ENCODE measurements around the gene GCAT.
"Not testable (repeated sequence)": the region's sequence is repeated elsewhere in the genome, so short reads cannot be mapped to it uniquely, and the experiment has no call there.

The GCAT gene

DNA sequence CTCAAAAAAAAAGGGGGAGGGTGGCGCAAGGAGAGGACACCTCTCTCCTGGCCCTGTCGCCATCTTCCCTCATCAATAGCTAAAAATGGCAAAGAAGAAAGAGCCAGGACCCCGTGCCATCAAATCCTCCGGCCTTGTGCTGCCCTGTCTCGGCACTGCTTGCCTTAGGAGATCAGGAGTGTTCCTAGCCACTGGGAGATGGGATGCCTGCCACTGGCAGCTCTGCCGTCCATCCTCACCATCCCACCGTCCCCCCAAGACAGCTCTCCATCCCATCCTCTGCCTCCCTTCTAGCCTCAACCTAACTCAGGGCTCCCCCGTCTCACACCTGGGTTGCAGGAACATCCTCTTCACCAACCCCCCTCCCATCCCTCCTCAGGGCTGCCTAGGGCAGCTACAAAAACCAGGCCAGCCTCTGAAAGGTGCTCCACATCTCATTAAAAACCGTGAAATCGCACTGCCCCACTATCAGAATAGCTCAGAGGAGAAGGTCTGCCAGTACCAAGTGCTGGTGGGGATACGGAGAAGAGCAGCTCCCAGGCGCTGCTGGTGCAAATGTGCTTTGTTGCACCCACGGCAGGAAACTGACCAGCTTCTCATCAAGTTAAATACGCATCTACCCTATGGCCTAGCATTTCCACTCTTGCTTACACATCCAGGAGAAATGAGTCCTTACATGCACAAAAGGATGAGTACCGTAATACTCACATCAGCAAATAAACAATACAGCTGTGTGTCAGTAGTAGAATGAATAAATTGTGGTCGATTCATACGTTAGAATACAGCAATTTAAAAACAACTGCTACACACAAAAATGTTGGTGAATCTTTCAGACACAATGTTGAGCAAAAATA, 31.7 kb upstream of the GCAT start:
- no peak overlapping the region for H3K4me3 Mint-ChIP-seq
- no peaks in the 10 kb centered on the region for H3K4me1 Mint-ChIP-seq (ENCODE audit: low read depth)
- H3K9me3 Mint-ChIP-seq: no peaks in the 10 kb centered on the region
- H3K36me3 Mint-ChIP-seq (ENCODE audit: low read depth): peaks cover 8% of the 10 kb centered on the region
- H3K27me3 Mint-ChIP-seq: no peaks in the 10 kb centered on the region
- no peak overlapping the region for H3K27ac Mint-ChIP-seq

DNA sequence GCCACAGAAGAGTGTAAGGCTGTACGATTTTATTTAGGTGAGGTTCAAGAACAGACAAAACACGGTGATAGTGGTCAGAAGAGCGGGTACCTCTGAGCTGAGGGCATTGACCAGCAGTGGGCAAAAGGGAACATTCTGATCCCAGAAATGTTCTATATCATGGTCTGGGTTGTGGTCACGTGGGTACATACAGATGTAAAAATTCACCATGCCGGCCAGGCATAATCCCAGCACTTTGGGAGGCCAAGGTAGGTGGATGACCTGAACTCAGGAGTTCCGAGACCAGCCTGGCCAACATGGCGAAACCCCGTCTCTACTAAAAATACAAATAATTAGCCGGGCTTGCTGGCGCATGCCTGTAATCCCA, 31.1 kb upstream of the GCAT start:
- no peaks in the 10 kb centered on the region for H3K4me1 Mint-ChIP-seq (ENCODE audit: low read depth)
- H3K4me3 Mint-ChIP-seq: no peak overlapping the region
- no peak overlapping the region for H3K27ac Mint-ChIP-seq
- no peaks in the 10 kb centered on the region for H3K27me3 Mint-ChIP-seq
- H3K9me3 Mint-ChIP-seq: no peaks in the 10 kb centered on the region
- peaks cover 8% of the 10 kb centered on the region for H3K36me3 Mint-ChIP-seq (ENCODE audit: low read depth)

DNA sequence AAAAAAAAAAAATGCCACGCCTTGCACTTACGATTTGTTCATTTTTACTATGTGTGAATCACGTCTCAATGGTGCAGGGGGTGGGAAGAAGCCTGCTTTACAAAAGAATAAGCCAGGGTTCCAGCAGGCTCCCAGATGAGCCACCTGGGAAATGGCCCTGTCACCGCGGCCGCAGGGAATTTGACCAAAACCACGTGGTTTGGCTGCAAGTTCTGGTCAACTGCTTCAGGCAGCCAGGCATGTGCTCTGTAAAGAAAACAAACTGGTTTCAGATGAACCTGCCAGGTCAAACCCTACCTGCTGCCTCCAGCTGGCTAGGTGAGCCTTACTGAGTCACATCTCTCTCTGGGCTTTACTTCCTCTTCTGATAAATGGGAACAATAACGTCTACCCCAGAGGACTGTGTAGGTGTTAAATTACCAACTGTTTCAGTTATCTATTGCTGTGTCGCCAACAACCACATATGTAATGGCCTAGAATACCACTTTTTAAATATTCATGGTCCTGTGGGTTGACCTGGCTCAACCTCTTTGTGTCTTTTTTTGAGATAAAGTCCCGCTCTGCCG, 30.5 kb upstream of the GCAT start:
- Mint-ChIP-seq H3K36me3 (ENCODE audit: low read depth) (peaks cover 8% of the 10 kb centered on the region), H3K4me3 (no peak overlapping the region), H3K4me1 (ENCODE audit: low read depth) (no peaks in the 10 kb centered on the region), H3K27ac (no peak overlapping the region), H3K9me3 (no peaks in the 10 kb centered on the region), H3K27me3 (no peaks in the 10 kb centered on the region)

DNA sequence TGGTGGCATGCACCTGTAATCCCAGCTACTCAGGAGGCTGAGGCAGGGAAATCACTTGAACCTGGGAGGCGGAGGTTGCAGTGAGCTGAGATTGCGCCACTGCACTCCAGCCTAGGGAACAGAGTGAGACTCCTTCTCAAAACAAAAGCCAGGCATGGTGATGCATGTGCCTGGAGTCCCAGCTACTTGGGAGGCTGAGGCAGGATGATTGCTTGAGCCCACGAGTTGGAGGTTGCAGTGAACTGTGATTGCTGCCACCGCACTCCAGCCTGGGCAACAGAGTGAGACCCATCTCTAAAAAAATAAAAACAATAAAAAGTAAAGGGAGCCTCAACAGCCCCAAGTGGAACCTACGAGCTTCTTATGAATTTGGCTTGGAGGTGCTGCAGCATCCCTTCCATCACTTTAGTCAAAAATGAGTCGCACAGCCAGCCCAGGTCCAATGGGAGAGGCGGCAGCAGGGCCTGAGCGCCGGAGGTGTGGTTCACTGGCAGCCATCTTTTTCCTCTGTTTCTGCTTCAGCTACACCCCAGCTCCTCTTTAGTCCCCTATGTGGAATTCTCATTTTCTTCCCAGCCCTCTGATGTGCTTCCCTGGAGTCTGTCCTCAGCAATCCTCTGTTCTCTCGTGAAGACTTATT, 29.2 kb upstream of the GCAT start:
- Mint-ChIP-seq H3K36me3 (ENCODE audit: low read depth) (peaks cover 4% of the 10 kb centered on the region), H3K4me1 (ENCODE audit: low read depth) (no peaks in the 10 kb centered on the region), H3K4me3 (no peak overlapping the region), H3K27ac (no peak overlapping the region), H3K9me3 (no peaks in the 10 kb centered on the region), H3K27me3 (no peaks in the 10 kb centered on the region)

DNA sequence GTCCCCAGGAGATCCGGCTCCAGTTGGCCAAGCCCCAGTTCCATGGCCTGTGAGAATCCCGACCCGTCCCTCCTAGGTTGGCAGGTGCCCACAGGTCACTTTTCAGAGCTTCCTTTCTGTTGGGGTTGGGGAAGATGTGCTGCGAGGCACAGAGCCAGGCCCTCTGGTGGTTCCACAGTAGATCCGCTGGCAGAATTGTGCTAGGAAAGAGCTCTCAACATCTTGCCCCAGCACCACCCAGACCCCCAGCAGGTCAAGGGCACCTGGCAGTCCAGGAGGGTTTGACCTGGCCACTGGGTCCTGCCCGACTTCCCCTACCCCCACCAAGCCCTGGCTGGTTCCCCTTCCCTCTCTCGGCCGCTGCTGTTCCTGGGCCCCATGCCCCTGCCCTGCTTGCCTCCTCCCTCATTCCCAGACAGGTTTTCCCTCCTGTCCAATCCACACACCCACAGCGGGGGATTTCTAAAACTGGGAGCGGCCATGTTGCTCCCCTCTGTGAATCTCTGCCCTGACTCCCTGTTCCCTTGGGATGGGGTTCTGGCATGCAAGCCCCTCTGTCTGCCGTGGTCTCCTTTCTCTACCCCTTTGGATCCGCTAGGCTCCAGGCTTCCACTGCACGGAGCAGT, 26.2 kb upstream of the GCAT start:
- Mint-ChIP-seq H3K27ac (no peak overlapping the region), H3K9me3 (no peaks in the 10 kb centered on the region), H3K4me3 (no peak overlapping the region), H3K27me3 (no peaks in the 10 kb centered on the region), H3K36me3 (ENCODE audit: low read depth) (no peaks in the 10 kb centered on the region), H3K4me1 (ENCODE audit: low read depth) (no peaks in the 10 kb centered on the region)

DNA sequence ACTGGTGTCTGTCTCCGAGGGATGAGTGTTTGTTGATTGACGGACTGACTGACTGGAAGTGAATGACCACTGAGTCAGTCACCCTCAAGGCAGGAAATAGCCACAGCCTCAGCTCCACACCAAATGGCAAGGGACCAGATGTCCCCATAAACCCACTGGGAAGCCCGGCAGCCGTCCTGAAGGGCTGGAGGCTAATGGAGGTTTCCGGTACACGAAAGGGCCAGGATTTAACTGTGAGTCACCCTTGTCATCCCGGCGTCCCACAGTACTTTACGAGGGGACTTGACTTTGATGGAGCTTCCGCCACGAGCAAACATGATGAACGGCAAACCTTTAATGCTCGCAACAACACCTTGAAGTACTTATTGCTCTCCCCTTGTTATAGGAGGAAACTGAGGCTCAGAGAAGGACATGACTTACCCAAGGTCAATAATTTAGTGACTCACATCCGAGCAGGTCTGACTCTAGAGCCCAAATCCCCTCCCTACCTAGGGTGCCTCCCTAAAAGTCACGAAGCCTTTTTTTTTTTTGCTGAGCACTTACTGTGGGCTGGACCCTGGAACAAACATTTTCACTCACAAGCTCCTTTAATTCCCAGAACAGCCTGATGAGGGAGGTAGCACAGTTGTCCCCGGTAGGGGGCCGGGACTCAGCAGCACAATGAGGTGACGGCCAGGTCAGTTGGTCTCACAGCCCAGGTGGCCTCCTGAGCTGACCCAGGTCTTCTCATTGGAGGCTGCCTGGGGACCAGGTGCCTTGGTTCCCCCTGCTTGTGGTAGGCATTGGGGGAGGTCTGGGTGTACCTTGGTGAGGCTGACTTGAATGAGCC, 25.2 kb upstream of the GCAT start:
- H3K27ac Mint-ChIP-seq: no peak overlapping the region
- H3K9me3 Mint-ChIP-seq: no peaks in the 10 kb centered on the region
- no peak overlapping the region for H3K4me3 Mint-ChIP-seq
- H3K36me3 Mint-ChIP-seq (ENCODE audit: low read depth): no peaks in the 10 kb centered on the region
- H3K27me3 Mint-ChIP-seq: no peaks in the 10 kb centered on the region
- no peaks in the 10 kb centered on the region for H3K4me1 Mint-ChIP-seq (ENCODE audit: low read depth)

DNA sequence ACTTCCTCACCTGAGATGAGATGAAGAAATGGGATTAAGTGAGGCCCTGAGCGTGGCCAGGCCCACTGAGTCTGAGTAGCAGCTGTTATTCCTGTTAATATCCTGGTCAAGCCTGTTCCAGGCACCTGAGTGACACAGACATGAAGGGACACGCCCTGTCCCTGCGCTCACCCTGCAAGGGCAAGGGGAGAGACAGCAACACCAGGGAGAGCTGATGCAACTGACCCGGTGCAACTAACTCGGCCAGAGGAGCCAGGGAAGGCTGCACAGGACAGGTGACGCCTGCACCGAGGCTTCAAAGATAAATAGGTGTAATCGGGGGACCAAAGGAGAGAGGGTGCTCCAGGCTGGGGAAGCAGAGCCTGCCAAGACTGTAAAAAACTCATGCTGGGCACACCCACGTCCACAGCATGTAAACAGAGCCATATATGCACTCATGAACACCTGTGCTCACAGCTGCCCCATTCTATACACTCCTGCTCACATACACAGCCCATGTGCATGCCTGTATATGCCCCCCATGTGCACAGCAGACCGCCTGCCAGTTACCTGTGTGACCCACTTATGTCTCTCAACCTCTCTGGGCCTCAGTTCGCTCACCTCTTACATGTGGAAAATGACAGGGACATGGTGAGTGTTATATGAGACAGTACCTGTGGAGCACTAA, 22.8 kb upstream of the GCAT start:
- H3K9me3 Mint-ChIP-seq: no peaks in the 10 kb centered on the region
- H3K27me3 Mint-ChIP-seq: no peaks in the 10 kb centered on the region
- no peaks in the 10 kb centered on the region for H3K36me3 Mint-ChIP-seq (ENCODE audit: low read depth)
- no peak overlapping the region for H3K4me3 Mint-ChIP-seq
- no peak overlapping the region for H3K27ac Mint-ChIP-seq
- no peaks in the 10 kb centered on the region for H3K4me1 Mint-ChIP-seq (ENCODE audit: low read depth)

DNA sequence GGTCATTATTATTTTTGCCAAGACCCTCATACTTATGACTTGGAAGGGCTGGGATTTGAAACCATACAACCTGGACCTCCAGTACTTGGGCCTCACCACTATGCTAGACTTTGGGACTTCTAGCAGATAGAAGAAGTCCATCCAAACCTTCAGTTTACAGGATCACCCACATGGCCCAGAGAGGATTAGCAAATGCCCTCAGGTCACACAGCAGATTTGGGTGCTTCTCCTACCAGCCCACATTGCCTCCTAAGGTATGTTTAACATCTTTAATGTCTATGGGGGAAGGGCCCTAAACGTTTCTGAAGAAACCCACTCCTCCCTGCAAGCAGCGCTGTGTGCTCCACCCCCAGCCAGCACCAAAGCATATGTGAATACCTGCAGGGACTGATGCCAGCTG, 17.5 kb upstream of the GCAT start:
- Mint-ChIP-seq H3K36me3 (ENCODE audit: low read depth) (no peaks in the 10 kb centered on the region), H3K27me3 (no peaks in the 10 kb centered on the region), H3K4me3 (no peak overlapping the region), H3K27ac (no peak overlapping the region), H3K9me3 (no peaks in the 10 kb centered on the region), H3K4me1 (ENCODE audit: low read depth) (no peaks in the 10 kb centered on the region)

DNA sequence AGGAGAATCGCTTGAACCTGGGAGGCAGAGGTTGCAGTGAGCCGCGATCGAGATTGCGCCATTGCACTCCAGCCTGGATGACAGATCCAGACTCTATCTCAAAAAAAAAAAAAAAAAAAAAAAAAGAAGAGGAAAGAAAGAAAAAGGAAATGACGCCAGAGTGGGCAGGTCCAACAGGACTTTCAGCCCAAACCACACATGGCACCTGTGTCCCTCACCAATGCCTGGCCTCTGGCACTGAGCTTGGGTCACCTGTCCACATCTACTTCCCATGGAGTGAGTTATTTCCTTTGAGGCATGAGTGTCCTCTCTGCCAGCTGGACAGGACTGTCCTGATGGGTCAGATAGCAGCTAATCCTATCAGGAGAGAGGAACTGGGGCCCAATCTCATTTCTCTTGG, 15.2 kb upstream of the GCAT start:
- no peaks in the 10 kb centered on the region for H3K9me3 Mint-ChIP-seq
- no peaks in the 10 kb centered on the region for H3K27me3 Mint-ChIP-seq
- H3K4me1 Mint-ChIP-seq (ENCODE audit: low read depth): no peaks in the 10 kb centered on the region
- H3K27ac Mint-ChIP-seq: no peak overlapping the region
- no peak overlapping the region for H3K4me3 Mint-ChIP-seq
- H3K36me3 Mint-ChIP-seq (ENCODE audit: low read depth): no peaks in the 10 kb centered on the region

DNA sequence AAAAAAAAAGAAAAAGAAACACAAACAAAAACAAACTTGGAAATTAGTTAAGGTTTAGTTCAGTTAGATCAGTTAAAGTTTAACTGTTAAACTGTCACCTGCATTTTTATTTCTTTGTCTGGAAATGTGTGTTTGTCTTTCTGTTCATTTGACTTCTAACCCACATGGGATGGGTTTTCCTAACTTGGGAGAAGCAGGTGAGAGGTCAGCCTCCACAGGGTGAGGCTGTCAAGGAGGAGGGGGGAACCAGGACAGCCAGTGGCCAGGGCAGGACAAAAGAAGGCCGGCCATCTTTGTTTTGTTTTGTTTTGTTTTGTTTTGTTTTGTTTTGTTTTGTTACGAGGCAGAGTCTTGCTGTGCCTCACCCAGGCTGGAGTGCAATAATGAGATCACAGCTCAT, 13.4 kb upstream of the GCAT start:
- no peak overlapping the region for H3K4me3 Mint-ChIP-seq
- H3K27ac Mint-ChIP-seq: no peak overlapping the region
- H3K27me3 Mint-ChIP-seq: no peaks in the 10 kb centered on the region
- H3K4me1 Mint-ChIP-seq (ENCODE audit: low read depth): no peaks in the 10 kb centered on the region
- H3K36me3 Mint-ChIP-seq (ENCODE audit: low read depth): no peaks in the 10 kb centered on the region
- no peaks in the 10 kb centered on the region for H3K9me3 Mint-ChIP-seq

DNA sequence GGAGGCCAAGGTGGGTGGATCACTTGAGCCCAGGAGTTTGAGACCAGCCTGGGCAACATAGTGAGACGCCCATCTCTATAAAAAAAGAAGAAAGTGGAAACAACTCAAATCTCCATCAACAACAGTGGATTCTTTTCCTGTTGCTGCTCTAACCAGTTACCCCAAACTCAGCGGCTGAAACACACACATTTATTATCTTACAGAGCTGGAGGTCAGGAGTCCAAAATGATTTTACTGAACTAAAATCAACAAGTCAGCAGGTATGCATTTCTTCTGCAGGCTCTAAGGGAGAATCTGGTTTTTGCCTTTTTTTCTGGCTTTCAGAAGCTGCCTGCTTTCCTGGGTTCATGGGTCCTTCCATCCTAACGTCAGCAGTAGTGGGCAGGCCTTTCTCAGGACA, 11.7 kb upstream of the GCAT start:
- no peaks in the 10 kb centered on the region for H3K4me1 Mint-ChIP-seq (ENCODE audit: low read depth)

DNA sequence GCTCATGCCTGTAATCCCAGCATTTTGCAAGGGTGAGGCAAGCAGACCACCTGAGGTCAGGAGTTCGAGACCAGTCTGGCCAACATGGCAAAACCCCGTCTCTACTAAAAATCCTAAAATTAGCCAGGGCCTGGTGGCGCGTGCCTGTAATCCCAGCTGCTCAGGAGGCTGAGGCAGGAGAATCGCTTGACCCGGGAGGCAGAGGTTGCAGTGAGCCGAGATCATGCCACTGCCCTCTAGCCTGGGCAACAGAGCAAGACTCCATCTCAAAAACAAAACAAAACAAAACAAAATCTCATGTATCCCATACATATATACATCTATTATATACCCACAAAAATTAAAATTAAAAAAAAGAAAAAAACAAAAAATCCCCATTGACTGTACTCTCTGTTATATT, 10.5 kb upstream of the GCAT start:
- H3K36me3 Mint-ChIP-seq (ENCODE audit: low read depth); H3K27me3 Mint-ChIP-seq; H3K9me3 Mint-ChIP-seq; H3K4me3 Mint-ChIP-seq; H3K4me1 Mint-ChIP-seq (ENCODE audit: low read depth); H3K27ac Mint-ChIP-seq: not testable (repeated sequence)

More for the DNA sequence above, 11.7 kb upstream of the GCAT start:
- Mint-ChIP-seq H3K4me3 (no peak overlapping the region), H3K27me3 (peaks cover 4% of the 10 kb centered on the region), H3K27ac (no peak overlapping the region), H3K36me3 (ENCODE audit: low read depth) (no peaks in the 10 kb centered on the region), H3K9me3 (no peaks in the 10 kb centered on the region)

DNA sequence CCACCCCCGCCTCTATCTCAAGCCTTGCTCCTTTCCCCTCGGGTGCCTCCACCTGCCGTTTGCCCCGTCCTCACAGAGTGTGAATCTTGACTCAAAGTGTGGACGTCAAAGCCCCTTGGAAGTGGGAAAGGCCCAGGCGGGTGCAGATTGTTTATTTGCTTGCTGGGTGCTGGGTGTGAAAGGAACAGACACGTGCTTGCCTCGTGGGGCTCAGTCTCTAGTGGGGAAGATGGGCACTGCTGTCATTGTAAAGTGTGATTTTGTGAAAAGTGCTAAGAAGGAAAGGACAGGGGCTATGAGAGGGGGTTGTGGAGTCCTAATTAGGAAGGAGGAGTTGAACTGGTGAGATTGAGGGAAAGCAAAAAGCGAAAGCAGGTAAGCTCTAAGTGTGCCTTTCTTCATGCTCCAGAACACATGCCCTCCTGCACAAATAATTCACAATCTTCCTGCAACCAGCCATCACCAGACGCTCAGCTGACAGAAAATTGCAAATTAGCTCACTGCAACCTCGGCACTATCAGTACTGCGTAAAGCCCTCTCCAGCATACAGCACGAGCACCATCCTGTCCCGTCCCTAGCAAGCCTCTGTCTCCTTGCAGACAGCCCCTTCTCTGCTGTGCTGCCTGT, 9.7 kb upstream of the GCAT start:
- H3K27ac Mint-ChIP-seq: no peak overlapping the region
- H3K4me3 Mint-ChIP-seq: no peak overlapping the region
- H3K27me3 Mint-ChIP-seq: peaks cover 10% of the 10 kb centered on the region
- H3K36me3 Mint-ChIP-seq (ENCODE audit: low read depth): no peaks in the 10 kb centered on the region
- peaks cover 7% of the 10 kb centered on the region for H3K4me1 Mint-ChIP-seq (ENCODE audit: low read depth)
- no peaks in the 10 kb centered on the region for H3K9me3 Mint-ChIP-seq

DNA sequence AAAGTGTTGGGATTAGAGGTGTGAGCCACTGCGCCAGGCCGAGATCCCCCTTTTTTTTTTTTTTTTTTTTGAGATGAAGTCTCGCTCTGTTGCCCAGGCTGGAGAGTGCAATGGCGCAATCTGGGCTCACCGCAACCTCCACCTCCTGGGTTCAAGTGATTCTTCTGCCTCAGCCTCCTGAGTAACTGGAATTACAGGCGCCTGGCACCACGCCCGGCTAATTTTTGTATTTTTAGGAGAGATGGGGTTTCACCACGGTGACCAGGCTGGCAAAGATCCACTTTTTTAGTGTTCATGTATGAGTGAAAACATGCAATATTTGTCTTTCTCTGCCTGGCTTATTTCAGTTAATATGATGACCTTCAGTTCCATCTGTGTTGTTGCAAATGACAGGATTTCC, 7.8 kb upstream of the GCAT start:
- H3K4me3 Mint-ChIP-seq; H3K9me3 Mint-ChIP-seq; H3K36me3 Mint-ChIP-seq (ENCODE audit: low read depth); H3K27ac Mint-ChIP-seq: not testable (repeated sequence)
- peaks cover 24% of the 10 kb centered on the region for H3K27me3 Mint-ChIP-seq
- peaks cover 10% of the 10 kb centered on the region for H3K4me1 Mint-ChIP-seq (ENCODE audit: low read depth)

All from stimulated activated naive CD8-positive, alpha-beta T cell treated with anti-CD3 and anti-CD28 coated beads, Interleukin-15, Interleukin-2, amounts not matched to agents 100 ng/mL and 50 ng/mL, for 24 hours (primary cell).